Measurements from ENCODE around the gene EVPL.
"Not testable (repeated sequence)": the region's sequence is repeated elsewhere in the genome, so short reads cannot be mapped to it uniquely, and the experiment has no call there.

Gene EVPL

DNA sequence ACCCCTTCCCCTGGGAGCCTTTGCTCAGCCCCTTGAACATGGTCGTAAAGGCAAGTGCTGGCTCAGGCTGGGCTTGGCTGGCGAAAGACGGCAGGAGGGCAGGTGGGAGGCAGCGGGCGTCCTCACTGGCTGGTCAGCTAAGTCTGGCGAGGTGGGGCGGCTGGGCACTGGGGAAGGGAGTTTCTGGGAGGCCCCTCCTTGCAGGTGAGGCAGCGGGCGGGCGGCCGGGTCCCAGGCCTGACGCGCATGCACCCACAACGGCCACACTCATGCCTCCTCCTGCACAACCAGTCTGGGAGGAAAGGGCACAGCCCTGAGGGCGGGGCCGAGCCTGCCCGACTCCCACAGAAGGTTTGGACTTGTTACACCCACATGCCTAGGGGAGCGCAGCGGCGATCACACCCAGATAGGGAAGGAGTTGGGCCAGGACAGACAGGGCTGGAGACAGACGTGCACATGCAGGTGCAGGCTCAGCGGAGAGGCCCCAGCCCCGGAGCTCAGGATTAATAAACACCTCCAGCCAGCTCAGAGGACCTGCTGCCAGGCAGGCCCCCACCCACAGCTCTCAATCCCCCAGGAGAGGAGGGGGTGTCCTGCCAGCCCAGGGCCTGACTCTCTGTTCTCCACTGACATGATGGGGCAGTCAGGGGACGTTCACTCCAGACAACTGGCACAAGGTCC is at the start of gene EVPL:
TSS of gene EVPL (minus strand) at position 148 of the 681 bp plus-strand sequence. CDS start at position 40, 108 bp downstream.
- no peak for DNase-seq

- DNase-seq, result no peak
Measured at GRCh38 chr17:76076146-76076764, 49.1 kb upstream of the EVPL start.

DNA sequence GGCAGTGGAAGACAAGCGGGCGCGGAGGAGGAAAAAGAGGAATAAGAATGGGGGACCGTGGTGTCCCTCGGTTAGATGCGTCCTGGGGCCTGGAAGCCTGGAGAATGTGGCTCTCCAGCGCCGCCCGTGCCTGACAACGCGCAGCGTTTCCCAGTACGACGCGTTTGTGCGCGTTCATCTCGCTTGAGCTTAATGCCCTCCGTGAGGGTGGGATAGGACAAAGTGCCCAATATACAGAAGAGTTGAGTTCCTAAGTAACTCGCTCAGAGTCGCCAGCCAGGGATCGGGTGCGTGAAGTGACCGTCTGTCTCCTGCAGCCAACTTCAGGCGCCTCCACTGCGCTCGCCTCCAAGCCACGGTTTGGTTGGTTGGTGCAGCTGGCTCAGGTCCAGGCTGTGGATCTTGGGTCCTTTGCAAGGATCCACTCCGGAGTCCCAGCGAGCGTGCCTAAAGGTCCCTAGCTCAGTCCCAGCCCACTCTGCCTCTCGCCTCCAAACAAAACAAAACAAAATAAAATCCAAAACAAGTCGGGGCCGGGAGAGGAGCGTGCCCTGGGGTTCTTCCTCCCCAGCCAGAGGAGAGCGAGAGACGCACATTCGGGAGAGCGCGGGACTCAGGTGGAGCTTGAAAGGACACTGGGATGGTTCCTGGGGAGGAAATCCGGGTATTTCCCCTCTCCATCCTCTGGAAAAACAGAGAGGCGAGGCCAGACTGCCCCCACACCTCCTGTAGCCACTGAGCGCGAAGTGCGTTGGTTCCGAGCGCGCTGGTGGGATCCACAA is 48.4 kb upstream of the EVPL start:
- DNase-seq, result no peak

GRCh38 chr17:76074390-76075363 is 47.6 kb upstream of the EVPL start, which contains the start of gene GALR2:
TSS of gene GALR2 (plus strand) at chr17:76074781. CDS start at chr17:76074884, 103 bp downstream.
- DNase-seq, result no peak

DNA sequence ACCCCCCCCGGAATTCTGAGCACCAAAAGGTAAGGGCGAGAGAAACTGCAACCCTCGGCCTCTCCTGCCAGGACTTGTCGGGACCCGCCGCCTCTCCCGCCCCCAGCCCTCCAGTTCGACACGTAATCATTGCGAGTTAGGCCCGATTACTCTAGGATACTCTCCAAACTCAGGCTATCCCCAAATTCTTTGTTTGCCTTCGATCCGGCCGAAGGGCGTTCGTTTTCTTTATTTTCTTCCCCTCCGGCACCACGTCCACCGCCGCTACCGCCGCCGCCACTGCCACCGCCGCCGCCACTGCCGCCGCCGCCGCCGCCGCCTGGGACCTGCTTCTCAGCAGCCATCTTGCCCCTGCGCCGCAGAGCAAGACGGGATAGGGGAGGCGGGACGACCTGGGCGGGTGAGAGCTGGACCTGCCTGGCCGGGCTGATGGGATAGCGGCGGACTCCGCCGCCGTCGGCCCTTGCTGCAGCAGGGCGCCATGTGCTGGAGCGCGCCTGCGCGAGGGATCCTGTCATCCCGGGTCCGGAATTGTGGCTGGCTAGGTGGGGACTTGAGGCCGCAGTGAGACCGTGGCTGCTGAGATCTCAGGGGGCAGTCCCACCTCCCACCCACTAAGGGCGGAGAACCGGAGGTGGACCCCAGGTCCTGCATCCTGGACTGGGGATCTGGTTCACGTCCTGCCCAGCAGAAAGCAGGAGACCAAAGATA is 45.2 kb upstream of the EVPL start, which contains the start of gene SRP68:
TSS of gene SRP68 (minus strand) at position 370 of the 711 bp plus-strand sequence. CDS start at position 344, 26 bp downstream.
- DNase-seq, result peak; percentile 90

DNA sequence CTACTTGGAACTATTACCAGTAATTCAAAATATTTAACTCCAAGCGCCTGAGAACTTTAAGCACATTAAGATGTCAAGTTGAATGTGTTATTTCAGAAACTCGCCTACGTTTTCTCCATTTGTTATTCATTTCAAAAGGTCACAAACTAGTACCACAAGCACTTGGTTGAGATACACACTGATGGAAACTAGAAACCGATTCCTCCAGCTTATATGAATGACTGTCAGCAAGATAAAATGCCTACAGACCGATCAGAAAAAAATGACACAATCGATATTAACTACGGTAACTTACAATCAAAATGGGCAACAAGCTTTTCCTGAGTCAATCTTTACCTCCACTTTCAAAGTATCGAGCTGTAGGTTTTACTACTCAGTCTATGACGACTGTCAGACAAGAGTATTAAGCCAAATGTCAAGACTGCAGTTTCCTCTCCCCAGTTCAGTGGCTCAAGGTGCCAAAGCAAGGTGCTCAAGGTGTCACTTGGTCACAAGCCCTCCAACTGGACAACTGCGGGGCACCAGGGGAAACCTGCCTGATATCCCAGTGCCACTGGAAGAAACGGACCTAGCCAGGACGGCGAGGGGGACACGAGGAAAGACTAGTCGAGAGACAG is 44.5 kb upstream of the EVPL start:
- DNase-seq, result no peak

DNA sequence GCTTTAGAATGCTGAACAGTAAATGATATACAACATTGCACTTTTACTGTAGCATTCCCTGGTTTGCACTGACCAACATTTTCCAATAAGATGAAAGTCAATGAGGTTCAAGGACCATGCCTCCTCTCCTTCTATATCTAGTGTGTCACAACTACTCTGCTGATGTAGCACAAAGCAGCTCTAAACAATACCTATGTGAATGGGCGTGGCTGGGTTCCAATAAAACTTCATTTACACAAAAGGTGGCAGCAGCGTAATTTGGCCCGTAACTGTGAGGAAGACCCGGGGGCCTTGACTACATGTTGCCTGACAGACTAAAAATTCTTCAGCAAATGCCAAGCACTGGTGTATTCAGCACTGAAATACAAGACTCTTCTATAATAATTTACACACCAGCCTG is 38.7 kb upstream of the EVPL start:
- DNase-seq, result no peak

DNA sequence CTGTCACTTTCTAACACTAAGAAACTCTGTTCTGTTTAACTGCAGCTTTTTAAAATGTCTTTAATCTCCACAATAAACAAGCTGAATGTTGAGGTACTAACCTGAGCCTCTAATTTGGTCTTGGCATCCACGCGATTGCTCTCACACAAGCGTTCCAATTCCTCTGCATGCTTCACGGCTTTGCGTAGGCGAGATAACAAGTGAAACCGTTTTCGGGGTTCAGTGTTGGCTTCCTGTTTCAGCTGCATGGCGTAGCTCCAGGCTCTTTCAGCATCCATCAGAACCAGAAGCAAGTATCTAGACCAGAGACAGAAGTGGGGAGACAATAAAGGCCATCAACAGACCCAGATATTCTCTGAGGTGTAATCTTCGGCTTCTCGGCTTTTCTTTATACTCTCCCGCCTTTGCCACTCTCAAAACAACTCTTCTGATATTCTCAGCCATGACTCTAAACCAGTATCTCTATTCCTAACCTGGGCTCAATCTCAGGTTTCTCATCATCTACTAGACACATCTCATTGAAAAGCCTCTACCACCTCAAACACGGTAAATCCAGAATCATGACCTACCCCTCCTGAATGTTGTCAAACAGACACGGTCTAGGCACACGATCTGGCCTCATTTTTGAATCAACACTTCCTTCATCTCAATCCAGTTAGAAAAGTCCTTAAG is 36.9 kb upstream of the EVPL start:
- no peak for DNase-seq

GRCh38 chr17:76058264-76058663 is 31.2 kb upstream of the EVPL start:
- not testable (repeated sequence) for DNase-seq

- DNase-seq, result no peak
Measured at GRCh38 chr17:76056882-76057281, 29.8 kb upstream of the EVPL start.

- DNase-seq, result no peak
Measured at GRCh38 chr17:76054112-76054476, 27.0 kb upstream of the EVPL start.

GRCh38 chr17:76053246-76054111 is 26.4 kb upstream of the EVPL start:
- no peak for DNase-seq

DNA sequence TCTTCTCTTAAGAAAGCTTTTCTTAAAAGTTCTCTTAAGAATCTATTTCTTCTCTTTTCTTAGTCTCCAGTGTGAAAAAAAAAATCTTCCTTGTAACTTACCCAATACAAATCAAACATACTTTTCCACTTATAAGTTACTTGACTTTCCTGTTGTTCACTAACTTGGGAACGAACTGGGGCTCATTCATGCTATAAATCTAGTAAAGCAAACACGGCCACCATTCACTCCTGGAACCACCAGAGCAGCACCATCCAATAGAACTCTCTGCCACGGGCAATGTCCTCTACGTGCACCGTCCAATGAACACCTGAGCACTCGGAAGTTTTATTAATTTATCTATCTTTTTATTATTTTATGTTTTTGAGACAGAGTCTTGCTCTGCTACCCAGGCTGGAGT is 24.5 kb upstream of the EVPL start:
- no peak for DNase-seq

DNA sequence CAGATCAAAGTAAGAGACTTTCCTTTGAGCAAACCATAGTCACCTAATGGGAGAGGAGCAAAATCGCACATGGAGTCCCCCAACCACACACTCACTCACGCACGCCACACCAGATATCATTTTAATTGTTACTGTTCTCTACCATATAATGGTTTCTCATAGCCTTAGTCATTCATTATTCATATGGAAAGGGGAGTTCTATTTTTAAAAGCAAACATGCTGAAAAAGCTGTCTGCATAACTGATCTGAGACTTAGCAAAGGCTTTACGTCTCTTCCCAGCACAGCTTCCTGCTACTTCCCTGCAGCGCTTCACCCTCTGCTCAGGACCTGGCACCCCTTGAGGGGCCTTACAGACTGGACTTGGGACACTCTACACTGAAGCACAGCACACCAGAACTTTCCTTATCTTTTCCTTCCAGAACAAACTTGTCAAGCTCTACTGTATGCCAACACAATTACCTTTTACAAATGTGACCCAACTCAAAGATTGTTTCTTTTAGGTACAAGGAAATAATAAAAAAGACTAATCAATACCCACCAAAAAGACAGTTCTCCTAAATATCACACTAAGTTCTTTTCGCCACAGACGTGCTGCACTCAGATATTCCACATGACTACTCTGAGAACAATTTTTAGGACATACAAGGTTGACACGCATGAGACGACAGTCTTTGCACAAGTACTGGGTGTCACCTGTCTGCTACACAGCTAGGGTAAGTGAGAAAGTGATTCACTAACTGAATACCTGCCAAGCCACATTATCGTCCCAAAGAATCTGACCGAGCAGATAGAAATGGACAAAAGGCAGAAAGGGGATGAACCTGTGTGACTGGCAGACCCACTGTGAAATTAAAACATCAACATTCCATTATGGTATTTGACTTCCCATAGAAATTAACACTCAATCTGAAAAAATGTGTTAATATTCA is 23.7 kb upstream of the EVPL start:
- DNase-seq, result no peak

DNA sequence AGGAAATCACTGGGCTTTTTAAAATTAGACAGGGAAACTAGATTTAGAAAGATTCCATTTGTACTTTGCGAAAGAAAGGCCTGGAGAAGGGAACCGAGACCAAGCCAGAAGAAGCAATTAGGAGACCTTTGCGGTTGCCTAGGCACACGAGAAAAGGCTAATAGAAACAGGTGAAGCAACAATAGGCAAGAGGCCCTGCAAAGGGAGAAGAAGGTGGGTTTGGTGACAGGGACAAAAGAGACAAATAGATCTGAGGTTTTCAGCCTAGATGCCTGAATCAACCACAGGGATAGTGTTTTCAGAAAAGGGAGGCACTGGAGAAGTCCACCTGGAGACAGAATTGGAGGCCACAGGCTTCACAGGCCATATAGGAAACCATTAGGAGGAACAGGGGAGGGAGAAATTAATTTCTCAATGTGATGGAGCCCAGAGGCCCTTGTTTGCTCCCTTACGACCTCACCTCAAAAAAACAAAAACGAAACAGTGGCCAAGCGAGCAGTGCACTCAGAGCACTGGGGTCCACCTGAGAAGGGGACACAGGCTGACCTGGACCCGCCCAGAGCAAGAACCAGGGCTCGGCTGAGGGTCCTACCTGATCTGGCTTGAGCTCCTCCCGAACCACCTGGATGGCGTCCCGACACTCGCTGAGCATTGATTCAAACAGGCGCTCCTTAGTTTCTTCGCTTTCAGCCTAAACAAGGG is 22.9 kb upstream of the EVPL start:
- DNase-seq, result no peak

DNA sequence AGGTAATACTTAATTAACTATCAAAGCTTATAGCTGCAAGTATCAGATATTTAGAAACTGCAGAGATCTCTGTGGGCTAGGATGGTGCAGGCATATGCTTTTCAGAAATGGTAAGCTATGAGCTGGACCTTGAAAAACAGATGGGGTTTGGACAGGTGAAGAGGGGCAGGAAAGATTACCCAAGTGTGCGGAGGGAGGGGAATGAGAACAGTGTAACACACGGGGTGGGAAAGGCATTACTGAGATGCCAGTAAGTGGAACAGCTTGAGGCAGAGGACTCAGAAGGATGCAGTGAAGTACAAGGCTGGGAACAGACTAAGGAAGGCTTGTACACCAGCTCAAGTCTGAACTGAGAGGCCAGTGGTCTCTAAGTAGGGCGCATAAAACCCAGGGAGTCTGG is 22.1 kb upstream of the EVPL start:
- no peak for DNase-seq

DNA sequence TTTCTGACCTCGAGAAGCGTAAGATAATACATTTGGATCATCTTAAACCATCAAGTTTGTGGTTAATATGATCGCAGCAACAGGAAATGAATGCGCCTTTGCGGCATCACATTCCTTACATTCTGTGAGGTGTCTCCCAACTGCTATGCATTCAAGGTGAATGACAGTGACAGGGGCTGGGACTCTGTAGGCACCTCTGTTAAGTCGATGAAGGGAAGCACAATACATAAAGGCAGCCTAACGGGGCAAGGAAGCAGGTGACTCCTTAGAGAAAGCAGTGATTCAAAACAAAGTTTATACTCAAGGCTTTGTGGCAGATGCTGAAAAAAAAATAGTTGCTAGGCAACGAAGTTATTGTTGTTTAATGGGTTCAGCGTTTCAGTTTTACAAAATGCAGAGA is 21.6 kb upstream of the EVPL start:
- DNase-seq, result no peak

- no peak for DNase-seq
Measured at GRCh38 chr17:76048025-76048605, 21.0 kb upstream of the EVPL start.

Data from fibroblast of upper back skin (primary cell).